IMR-90 (cell line): Measurements from ENCODE around the gene DSCAML1.

Experiments
- CEBPB ChIP-seq: IDR thresholded peaks from 2 replicates; pipeline ENCODE4 v1.6.1; 2012; ENCODE audit warnings: low read depth, low read length, improper control_type of control experiment
- CHD1 ChIP-seq: IDR thresholded peaks from 2 replicates; pipeline ENCODE4 v1.6.1; 2012; ENCODE audit warnings: low read depth, low read length, improper control_type of control experiment
- CTCF ChIP-seq: conservative IDR thresholded peaks from 2 replicates; pipeline ENCODE4 v1.5.1; 2012; ENCODE audit warnings: mild to moderate bottlenecking, low read depth, low read length, improper control_type of control experiment
- MAFK ChIP-seq: IDR thresholded peaks from 2 replicates; pipeline ENCODE4 v1.6.1; 2012; ENCODE audit warnings: low read depth, low read length, improper control_type of control experiment
- MAZ ChIP-seq: IDR thresholded peaks from 2 replicates; pipeline ENCODE4 v1.6.1; 2012; ENCODE audit warnings: low read depth, mild to moderate bottlenecking, low read length, improper control_type of control experiment, moderate library complexity, borderline replicate concordance
- MXI1 ChIP-seq: IDR thresholded peaks from 2 replicates; pipeline ENCODE4 v1.6.1; 2012; ENCODE audit warnings: low read depth, mild to moderate bottlenecking, low read length, moderate library complexity, borderline replicate concordance
- POLR2A ChIP-seq: IDR thresholded peaks from 2 replicates; pipeline ENCODE4 v1.6.1; 2012; ENCODE audit warnings: mild to moderate bottlenecking, low read depth, low read length
- RAD21 ChIP-seq: IDR thresholded peaks from 2 replicates; pipeline ENCODE4 v1.6.1; 2012; ENCODE audit warnings: low read length, improper control_type of control experiment
- RCOR1 ChIP-seq: IDR thresholded peaks from 2 replicates; pipeline ENCODE4 v1.6.1; 2012; ENCODE audit warnings: mild to moderate bottlenecking, low read length, improper control_type of control experiment; ENCODE audit not compliant: insufficient replicate concordance
- SMC3 ChIP-seq: fragments of 150-350 bp; IDR thresholded peaks from 2 replicates; pipeline ENCODE4 v1.6.1; 2016; ENCODE audit warnings: low read depth, mild to moderate bottlenecking, antibody characterized with exemption, low read length, moderate library complexity

- TF ChIP-seq POLR2A, result no peak
- TF ChIP-seq CEBPB, result no peak
- TF ChIP-seq SMC3, result no peak
- TF ChIP-seq CTCF, result no peak
- TF ChIP-seq RAD21, result no peak
- no peak for TF ChIP-seq MAFK
- TF ChIP-seq CHD1, result no peak
- TF ChIP-seq MAZ, result no peak
- TF ChIP-seq MXI1, result no peak
- no peak for TF ChIP-seq RCOR1
Observed at GRCh38 chr11:117761993-117762392, 35.0 kb downstream of the DSCAML1 start.
